HT1080 (cell line): Measurements from ENCODE around the gene ATP1A2. TPM values are rescaled to one million over a fixed set of nuclear protein-coding genes. Genes with fewer than 3 reads are reported as not detected.

Experiments
- DNase-seq: peaks from one replicate; pipeline ENCODE4 v3.0.0-alpha.2; 2015; ENCODE audit warnings: low read depth
- total RNA-seq: library from RNA; depleted of rRNA; stranded (reverse); fragments of >200 nt; shearing (Covaris generic); gene quantifications from 2 replicates; pipeline ENCODE4 v1.2.3, GENCODE V29; 2014

Gene ATP1A2
- total RNA-seq, 1 experiment from 2014 or later, result not detected

DNA sequence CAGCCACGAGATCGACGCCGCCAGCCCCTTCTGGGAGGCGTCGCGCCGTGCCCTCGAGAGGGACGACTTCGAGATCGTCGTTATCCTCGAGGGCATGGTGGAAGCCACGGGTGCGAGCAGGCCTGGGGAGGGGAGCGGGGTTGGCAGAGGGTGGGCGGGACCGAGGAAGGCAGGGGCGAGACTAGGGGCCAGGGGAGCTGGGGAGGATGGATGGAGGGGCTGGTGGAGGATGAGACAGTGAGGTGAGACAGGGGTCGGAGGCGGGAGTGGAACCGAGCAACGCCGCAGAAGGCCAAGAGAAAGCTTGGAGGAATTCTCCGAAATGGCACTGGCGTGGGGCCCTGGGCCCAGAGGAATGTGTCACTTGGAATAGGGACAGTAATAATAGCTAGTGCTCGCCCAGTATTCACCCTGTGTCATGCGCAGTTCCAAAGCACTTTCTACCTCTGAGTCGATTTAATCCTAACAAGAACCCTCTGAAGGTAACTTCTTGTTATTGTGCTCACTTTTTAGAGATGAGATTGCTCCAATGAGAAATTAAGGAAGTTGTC is 30.7 kb upstream of the ATP1A2 start:
- no peak for DNase-seq

DNA sequence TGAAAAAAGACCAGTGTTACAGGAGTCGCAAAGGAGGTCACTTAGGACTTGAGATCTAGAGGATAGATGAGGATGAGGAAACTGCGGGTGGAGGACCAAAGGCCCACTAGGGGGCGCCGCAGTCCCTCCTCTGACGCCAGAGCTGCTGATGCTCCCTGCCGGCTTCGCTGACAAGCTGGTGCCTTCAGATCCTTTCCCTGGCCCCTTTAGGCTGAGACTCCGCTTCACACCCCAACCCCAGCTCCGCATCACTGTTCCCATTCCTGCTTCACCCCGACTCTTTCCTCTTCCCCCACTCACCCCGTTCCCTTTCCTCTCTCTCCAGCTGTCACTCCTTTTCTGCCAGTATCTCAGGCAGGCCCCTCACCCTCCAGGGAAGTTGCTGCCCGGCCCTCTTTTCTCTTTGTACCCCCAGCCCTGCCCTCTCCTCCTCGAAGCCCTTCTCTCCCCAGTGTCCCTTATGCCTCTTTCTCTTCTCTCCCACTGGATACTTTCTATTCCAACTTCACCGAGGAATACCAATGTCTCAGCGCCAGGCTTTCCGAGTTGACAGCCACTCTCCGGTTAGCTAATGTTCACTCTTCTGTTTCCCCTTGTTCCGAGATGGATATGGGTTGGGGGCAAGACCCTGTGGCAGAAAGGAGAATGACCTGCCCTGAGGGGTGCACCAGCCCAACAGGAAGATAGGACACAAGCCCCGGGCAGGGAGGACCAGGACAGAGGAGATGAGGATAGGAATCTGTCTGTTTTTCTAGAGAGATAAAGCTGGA is 29.7 kb upstream of the ATP1A2 start:
- DNase-seq, result peak; percentile 70

DNA sequence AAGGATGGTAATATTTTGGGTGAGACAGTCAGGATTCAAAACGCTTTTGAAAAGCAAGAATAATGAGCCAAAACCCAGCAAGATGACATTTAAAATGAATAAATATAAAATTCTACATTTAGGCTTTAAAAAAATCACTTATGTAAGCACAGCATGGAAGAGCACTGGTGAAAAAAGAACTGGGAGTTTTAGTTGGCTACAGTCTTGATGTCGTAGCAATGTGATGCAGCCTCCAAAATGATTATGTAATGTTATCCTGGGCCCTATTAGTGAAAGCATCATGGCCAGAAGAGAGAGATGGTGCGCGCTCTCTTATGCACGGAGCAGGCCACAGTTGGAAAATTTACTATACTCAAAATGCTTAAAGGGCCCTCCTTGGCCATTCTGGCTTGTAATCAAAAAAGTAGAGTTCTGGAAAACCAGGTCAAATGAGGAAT is 29.1 kb upstream of the ATP1A2 start:
- no peak for DNase-seq

DNA sequence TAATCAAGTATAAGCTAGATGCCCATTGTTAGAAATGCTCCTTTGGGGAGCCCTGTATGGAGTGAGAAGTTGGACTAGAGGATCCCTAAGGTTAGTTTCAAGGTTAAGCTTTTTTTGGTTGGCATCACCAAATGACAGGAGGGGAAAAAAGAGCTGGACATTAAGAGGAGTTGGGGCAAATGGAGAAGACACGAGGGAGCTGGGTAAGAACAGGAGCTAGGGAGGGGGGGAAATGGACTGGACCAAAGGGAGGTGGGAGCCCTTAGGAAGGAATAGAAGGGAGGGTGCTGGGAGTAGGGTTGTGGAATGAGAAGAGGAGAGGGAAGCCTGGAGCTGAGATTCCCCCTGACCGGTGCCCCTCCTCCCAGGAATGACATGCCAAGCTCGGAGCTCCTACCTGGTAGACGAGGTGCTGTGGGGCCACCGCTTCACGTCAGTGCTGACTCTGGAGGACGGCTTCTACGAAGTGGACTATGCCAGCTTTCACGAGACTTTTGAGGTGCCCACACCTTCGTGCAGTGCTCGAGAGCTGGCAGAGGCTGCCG is 28.4 kb upstream of the ATP1A2 start:
- DNase-seq, result no peak

DNA sequence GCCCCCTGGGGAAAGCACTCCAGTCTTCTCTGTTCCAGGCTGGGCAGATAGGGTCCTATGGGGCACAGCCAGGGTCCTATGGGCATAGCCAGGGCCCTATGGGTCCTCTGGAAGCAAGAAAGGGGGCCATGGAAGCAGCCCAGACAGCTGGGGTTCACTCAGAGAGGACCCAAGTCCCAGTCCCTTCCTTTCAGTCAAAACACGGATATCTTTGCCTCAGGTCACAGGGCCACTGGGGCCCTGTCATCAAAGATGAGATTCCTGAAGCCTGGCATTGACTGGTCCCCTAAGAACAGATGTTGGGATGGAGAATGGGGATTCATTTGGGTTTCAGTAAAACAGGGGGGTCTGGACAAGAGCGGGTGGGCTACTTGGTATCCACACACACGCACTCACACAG is 25.7 kb upstream of the ATP1A2 start:
- DNase-seq, result no peak

DNA sequence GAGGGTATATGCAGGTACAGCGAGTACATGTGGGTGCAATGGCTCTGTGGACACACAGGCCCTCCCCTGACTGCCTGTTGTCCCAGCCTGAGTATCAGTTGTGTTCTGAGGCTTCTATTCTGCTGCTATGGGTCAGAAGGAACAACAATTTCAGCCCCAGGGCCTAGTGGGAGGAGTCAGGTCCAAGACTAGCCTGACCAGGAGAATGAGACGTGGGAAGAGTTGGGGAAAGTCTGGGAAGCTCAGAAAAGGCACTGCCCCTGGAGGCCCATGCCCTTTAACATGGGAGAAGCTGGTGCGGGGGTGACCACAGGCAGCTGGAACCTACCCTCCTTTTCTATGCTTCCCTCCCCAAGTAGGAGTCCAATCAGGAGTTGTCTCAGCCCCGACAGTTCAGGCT is 24.8 kb upstream of the ATP1A2 start:
- DNase-seq, result no peak

DNA sequence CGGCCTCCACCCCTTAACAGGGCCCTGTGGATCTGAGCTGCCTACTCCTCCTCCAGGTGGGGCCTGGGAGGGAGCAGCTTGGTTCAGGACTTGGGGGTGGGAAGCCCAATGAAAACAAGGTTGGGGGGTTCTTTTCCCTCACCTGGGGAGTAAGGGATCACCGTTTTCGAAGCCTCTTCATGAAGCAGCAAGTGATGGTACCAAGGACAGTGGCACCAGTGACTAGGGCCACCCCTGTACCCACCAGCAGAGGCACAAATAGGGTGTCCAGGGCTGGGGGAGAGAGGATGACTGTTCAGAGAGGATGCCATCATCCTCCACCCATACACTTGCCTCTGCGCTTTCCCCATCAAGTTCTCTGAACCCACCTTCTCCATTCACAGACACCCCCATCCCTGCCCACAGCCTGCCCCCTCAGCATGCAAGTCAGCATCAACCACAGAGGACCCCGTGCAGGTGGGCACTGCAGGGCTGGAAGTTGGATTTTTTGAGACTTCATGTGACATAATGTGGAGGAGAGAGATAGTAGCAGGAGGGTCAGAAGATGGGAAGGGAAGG is 23.8 kb upstream of the ATP1A2 start:
- DNase-seq, result no peak

DNA sequence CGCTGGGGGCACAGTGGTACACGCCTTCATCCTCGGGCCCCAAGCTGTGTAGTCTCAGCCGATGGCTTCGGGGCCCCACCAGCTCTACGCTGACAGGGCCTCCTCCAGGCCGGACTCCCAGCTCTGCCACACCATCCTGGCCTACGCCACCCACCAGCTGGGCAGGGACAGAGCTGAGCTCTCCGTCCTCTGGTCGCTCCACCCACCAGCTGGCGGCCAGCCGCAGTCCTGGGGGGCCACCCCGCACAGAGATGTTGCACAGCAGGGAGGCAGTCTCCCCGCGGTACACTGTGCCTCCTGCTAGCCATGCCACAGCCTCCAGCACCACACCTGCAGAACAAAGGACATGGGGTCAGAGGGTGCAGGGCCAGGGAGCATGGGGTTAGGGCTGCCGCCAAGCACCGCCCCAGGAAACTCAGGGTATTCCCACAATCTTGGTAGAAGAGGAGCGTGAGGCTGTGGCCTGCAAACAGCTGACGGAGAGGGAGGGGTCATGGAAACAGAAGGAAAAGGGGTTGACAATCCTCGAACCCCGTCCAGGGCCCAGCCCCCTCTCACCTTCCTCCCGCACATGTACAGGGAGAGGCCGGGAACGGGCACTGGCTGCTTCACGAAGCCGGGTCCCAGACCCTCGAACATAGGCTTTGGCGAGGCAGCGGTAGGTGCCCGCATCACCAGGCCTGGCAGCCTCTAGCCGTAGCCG is 23.0 kb upstream of the ATP1A2 start:
- DNase-seq, result no peak

DNA sequence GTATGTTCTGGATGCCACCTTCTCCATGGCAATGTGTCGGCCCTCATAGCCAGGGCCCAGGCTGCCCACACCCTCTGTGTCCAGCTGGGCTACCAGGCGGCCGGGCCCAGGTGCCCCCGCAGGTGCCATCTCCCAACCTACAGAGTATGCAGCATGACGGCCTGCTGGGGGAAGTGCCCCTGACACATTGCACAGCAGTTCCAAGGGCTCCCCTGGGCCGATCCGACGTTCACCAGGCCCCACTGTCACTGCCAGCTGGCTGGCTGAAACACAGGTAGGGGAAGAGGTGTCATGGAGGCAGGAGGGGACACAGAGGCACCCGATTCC is 22.5 kb upstream of the ATP1A2 start:
- DNase-seq, result no peak

DNA sequence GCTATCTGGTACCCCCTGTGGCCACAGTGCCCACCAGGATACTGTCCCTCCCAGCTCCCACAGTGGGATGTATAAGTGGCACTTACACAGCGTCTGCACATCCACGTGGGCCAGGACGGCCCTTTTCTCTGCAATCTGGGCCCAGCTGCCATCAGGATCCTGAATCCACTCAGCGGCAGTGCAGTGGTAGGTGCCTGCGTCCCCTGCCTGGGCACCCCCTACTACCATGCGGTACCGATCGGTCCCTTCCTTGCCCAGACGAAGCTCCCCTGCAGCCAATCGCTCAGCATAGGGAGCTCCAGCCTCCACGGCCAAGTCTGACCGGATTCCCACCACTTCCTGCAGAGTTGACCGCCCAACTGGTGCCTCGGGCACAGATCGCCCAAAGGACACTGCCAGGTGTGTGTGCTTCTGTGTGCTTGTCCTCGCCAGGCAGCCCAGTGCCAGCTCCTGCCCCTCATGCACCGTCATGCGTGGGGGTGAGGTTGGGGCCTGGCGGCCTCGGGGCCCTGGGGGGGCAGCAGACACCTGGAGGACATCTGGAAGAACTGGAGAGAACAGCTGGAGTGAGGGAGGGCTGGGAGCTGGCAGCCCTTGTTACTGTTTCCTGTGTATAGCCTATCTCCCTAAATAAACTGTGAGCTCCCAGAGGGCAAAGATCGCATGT is 21.8 kb upstream of the ATP1A2 start:
- DNase-seq, result no peak

DNA sequence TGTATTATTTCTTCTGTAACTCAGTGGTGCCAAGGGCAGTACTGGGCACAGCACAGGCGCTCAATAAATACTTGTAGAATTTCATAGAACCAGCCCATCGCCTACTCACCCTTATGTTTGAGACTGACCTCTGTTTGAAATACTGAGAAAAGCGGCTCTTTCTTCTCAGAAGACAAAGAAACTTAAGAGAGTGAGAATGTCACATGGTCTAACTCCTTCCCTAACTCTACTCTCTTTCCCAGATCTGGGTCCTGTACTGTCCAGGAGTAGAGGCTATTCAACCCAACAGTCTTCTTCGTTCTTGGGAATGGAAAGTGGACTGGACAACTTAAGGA is 21.3 kb upstream of the ATP1A2 start:
- DNase-seq, result no peak

DNA sequence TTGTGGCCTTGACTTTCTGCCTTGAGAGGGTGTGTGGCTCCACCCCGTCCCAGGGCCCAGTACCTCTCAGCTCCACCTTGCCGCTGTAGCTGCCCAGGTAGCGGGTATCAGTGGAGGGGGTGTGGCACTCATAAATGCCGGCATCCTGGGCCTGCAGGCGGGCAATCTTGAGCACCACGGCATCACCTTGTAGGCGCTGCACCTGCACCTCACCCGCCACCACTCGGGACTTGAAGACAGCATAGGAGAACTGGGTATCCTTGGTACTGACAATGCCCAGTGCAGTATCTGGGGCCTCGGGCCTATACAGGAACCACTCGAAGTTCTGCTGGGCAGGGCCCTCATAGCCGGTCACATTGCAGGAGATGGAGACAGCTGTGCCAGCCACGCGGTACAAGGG is 20.8 kb upstream of the ATP1A2 start:
- DNase-seq, result no peak

DNA sequence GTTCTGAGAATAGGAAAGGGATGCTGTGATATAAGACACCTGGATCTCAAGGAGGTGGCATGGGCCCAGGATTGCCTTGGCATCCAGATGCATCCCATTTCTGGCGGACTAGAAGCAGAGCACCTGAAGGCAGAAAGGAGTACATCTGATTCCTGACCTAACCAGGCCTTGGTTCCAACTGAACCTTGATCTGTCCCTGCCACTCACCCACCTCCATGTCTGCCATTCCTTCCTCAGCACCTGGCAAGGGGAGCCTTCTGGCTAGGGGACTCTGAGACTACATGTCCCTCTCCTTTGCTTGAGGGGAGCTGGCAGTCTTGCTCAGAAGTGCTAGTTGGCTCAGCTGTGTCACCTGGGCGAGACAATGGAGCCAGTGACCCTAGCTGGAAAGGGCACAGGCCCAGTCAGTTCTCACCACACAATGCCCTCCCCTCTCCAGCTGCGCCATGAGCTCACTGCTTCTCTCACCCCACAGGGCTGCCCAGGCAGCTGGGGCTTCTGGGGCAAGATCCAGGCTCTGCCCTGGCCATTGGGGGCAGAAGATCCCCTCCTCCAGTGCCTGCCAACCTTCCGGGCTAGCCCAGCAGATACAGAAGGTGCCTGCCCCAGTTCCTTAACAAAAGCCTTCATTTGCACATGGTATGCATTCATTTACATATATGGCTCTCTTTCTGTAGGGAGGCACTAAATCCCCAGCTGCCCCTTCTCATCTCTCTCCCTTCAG is 20.0 kb upstream of the ATP1A2 start:
- no peak for DNase-seq

DNA sequence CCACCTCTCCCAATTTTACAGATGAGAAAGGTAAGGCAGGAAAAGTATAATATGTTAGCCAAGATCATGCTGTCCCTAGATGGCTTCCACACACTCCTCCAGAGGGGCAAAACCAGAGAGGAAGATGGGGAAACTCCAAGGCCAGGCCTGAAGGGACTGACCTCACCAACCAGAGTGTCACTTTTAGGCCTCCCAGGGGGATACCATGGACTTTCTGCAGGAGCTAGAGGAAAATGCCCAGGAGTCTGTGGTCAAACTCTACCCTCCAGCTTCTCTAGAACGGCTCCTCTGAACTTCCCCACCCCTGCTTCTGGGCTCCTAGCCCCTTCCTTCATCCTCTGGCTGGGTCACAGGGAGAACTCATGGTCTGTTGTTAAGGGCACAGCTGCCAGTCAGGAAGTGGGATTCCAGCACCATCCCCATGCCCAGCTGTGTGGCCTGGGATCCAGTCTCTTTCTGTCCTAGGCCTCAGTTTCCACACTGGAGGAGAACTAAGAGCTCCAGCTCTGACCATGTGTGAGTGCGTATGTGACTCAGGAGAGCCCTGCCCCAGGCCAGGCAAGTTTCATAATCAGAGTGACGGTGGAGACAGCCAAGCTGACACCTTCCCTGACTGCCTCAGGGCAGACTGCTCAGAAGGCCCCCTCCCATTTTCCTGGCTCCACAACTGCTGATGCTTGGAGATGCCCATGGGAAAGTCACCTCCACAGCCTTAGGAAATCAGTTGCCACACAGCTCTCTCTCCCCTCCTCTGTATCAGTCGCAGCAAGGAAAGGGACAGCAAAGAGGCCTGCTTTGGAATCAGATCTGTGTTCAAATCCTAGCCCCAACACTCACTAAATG is 19.1 kb upstream of the ATP1A2 start:
- no peak for DNase-seq

DNA sequence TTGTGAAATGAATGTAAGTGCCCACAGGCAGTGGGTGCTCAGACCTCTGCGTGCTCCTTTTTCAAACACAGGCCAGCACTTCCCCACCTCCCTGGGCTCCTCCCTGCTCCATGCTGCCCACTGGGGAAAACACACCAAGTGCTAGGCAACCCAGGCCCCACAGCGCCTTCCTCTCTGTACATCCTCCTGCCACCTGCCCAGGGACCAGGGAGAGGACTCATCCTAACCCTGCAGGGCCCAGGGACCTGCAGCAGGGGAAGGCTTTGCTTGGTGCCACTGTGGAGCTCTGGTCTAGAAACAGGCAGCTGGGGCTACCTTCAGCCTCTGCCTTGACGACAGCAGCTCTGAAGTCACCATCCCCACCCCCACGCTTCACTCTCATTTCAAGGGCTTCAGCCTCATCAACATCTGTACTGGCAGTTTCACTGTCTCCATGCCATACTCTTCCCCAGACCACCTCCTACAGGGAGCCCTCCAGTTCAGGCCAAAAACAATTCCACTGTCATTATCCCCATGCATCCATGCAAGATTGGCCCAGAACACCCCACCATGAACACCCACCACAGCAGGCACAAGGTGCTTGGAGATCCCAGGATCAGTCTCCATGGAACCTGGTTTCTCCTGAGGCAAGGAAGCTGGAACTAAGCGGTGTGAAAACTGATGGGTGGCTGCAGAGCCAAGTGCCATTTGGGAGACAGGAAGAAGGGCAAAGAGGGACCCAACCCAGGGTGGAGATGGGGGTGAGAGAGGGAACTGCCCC is 18.2 kb upstream of the ATP1A2 start:
- no peak for DNase-seq

DNA sequence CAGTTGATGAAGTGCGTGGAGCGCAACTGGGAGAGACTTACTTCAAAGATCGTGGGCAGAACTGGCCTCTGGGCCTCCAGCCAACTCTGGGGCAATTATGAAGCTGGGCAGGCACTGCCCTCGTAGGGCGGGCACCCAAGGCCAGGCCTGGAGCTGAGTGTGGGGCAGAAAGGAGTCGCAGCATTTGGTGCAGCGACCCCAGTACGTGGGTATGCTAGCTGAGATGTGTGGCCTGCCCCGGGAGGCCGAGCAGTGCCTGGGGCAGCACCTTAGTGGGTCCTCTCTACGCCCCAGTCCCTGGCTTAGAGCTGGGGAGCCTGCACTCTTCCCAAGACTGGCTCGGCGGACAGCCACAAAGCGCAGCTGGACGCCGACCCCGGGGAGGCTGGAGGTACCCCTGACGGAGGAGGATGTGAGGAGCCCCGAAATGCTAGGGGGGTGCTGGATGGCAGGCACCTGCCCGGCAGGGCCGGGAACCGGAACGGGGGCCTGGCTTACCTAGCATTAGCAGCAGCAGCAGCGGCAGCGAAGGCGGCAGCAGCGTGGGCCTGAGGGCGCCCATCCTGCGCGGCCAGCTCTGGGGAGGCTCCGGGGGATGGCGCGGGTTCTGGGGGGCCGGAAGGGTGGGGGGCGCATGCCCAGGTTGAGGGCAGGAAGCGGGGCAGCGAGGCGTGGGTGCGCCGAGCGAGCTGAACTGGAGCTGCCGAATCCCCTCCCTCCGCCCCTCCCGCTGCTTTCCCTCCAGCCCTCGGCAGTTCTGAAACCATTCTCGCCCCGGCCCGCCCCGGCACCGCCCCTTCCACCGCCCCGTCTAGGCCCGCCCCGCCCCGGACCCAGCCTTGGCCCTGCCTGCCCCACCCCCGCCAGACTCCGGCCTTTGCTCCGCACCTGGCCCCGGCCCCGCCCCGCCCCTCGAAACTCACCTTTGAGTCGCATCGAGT is 17.4 kb upstream of the ATP1A2 start, which contains the start of gene IGSF8:
Gene IGSF8 (minus strand): TSS at position 709 of the 941 bp plus-strand sequence. CDS start 147 bp downstream, at position 562.
- peak; percentile 33 for DNase-seq

DNA sequence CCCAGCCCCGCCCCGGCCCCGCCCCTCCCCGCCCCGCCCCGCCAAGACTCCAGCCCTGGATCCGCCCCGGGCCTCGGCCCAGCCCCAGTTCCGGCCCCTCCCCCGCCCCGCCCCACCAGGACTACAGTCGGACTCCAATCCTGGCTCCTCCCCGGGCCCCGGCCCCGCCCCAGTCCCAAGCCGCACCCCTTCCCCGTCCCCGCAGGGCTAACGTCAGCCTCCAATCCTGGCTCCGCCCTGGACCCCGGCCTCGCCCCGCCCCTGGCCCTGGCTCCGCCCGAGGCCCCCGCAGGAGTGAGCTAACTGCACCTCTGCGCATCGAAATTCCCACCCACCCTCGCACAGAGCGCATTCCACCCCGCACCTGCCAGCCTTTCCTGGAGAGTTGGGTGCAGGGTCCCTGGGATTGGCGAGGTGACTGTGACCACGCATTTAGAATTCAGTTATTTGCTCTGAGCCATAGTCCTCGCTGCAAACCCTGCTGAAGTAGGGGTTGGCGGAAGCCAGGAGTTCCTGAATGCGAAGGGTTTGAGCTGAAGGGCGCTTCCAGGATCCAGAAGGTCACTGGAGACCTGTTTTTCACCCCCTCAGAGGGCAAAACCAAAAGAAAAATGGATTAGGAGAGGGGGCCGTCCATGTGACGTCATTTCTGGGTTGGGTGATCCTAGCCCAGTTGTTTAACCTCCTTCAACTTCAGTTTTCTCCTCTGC is 16.6 kb upstream of the ATP1A2 start:
- peak; percentile 54 for DNase-seq
